Naive thymus-derived CD8-positive, alpha-beta T cell (primary cell): ENCODE measurements around the gene FAR1. TPM values are rescaled to one million over a fixed set of nuclear protein-coding genes. Genes with fewer than 3 reads are reported as not detected.
A peak's percentile ranks its signal among the peaks of the same experiment; 100 is the strongest.

Source experiments
- ATAC-seq, 2 donors: fragments of 150-1000 bp; cut with Tn5 transposase in 1 of 2; sonication (Bioruptor Pico), chemical (Tn5 transposase) in 1 of 2; 1 replicate in 1 of 2; 2 replicates in 1 of 2; pipeline ENCODE4 v1.10.0; 2021; ENCODE audit warnings: mild to moderate bottlenecking in 2 of 2, moderate library complexity in 2 of 2
- POLR2A ChIA-PET: fragments of 350-600 bp; sonication (Branson Sonifier 250); formaldehyde crosslinking; loops from one replicate; lab custom pipeline; 2021; ENCODE audit warnings: antibody characterized with exemption; lab: Charles Lee
- DNase-seq, 10 donors: peaks; one replicate each; pipeline versions ENCODE4 v3.0.0 to v3.0.0-alpha.2; 2020 to 2022
- H3K27ac Mint-ChIP-seq, 10 donors: one replicate each; pipeline ENCODE4 v1.8.0; 2020 to 2022; ENCODE audit warnings: mild to moderate bottlenecking in 10 of 10, mixed read lengths in 10 of 10, moderate library complexity in 4 of 10, inconsistent platforms in 1 of 10
- H3K27me3 Mint-ChIP-seq, 5 donors: one replicate each; pipeline ENCODE4 v1.8.0; 2021 to 2022; ENCODE audit warnings: mixed read lengths in 5 of 5
- H3K36me3 Mint-ChIP-seq, 3 donors: one replicate each; pipeline ENCODE4 v1.8.0; 2020 to 2022; ENCODE audit warnings: mixed read lengths in 3 of 3, mild to moderate bottlenecking in 2 of 3, inconsistent platforms in 1 of 3
- H3K4me1 Mint-ChIP-seq, 4 donors: one replicate each; pipeline ENCODE4 v1.8.0; 2021 to 2022; ENCODE audit warnings: mixed read lengths in 4 of 4
- H3K4me3 Mint-ChIP-seq, 10 donors: one replicate each; pipeline ENCODE4 v1.8.0; 2020 to 2022; ENCODE audit warnings: mild to moderate bottlenecking in 10 of 10, mixed read lengths in 10 of 10, moderate library complexity in 6 of 10, inconsistent platforms in 1 of 10
- H3K9me3 Mint-ChIP-seq, 9 donors: one replicate each; pipeline ENCODE4 v1.8.0; 2020 to 2022; ENCODE audit warnings: mixed read lengths in 9 of 9, mild to moderate bottlenecking in 3 of 9, inconsistent platforms in 1 of 9, moderate library complexity in 1 of 9
- polyA plus RNA-seq, 3 donors: library from polyadenylated mRNA; unstranded; fragments of 300-500 nt; fragmentation: Illumina TruSeq; gene quantifications; one replicate each; pipeline ENCODE4 v1.2.3, GENCODE V29; 2021
- total RNA-seq, 8 experiments: library from RNA in 2 of 8; stranded (reverse) in 2 of 8; gene quantifications; one replicate each; pipeline ENCODE4 v1.2.3 and lab custom pipeline; 2021 to 2026

FAR1 gene
- total and polyA plus RNA-seq, 5 experiments from 2014 or later: 6.0 to 38.1 (median 12.8) TPM

- Mint-ChIP-seq H3K27ac (no peak overlapping the region), H3K36me3 (peaks cover 0 to 6% (median 0%) of the 10 kb centered on the region in 3 donors), H3K4me1 (peaks cover 16 to 78% (median 69%) of the 10 kb centered on the region in 4 donors), H3K27me3 (no peaks in the 10 kb centered on the region), H3K4me3 (no peak overlapping the region), H3K9me3 (no peaks in the 10 kb centered on the region)
- ATAC-seq (no peak), DNase-seq (no peak)
- POLR2A ChIA-PET: no interaction called here
Measured at GRCh38 chr11:13674799-13675509, 6.5 kb downstream of the FAR1 start.

- no peak for ATAC-seq
- DNase-seq: no peak
- no peaks in the 10 kb centered on the region for H3K9me3 Mint-ChIP-seq
- POLR2A ChIA-PET: no interaction called here
- peaks cover 0 to 6% (median 0%) of the 10 kb centered on the region in 3 donors for H3K36me3 Mint-ChIP-seq
- H3K4me3 Mint-ChIP-seq: no peak overlapping the region
- H3K27me3 Mint-ChIP-seq: no peaks in the 10 kb centered on the region
- H3K27ac Mint-ChIP-seq: no peak overlapping the region
- peaks cover 12 to 84% (median 70%) of the 10 kb centered on the region in 4 donors for H3K4me1 Mint-ChIP-seq
Measured at GRCh38 chr11:13676576-13676975, 8.1 kb downstream of the FAR1 start.

- peaks cover 0 to 2% (median 0%) of the 10 kb centered on the region in 3 donors for H3K36me3 Mint-ChIP-seq
- H3K4me3 Mint-ChIP-seq: no peak overlapping the region
- DNase-seq (no peak), ATAC-seq (no peak)
- POLR2A ChIA-PET: no interaction called here
- no peaks in the 10 kb centered on the region for H3K9me3 Mint-ChIP-seq
- H3K27me3 Mint-ChIP-seq: no peaks in the 10 kb centered on the region
- H3K27ac Mint-ChIP-seq: no peak overlapping the region
- peaks cover 7 to 81% (median 58%) of the 10 kb centered on the region in 4 donors for H3K4me1 Mint-ChIP-seq
Measured at GRCh38 chr11:13679768-13680167, 11.3 kb downstream of the FAR1 start.

- Mint-ChIP-seq H3K27me3 (no peaks in the 10 kb centered on the region), H3K27ac (peak overlapping the region in 3 of 10 donors; percentile 31 to 57 (median 46)), H3K36me3 (peaks cover 0 to 9% (median 6%) of the 10 kb centered on the region in 3 donors), H3K9me3 (no peaks in the 10 kb centered on the region), H3K4me1 (peaks cover 7 to 81% (median 58%) of the 10 kb centered on the region in 4 donors), H3K4me3 (peak overlapping the region in 1 of 10 donors; percentile 61)
- no peak for ATAC-seq
- no peak for DNase-seq
- POLR2A ChIA-PET: no interaction called here
Measured at GRCh38 chr11:13680501-13681264, 12.2 kb downstream of the FAR1 start.

- Mint-ChIP-seq H3K27ac (no peak overlapping the region), H3K27me3 (no peaks in the 10 kb centered on the region), H3K4me1 (peaks cover 7 to 76% (median 54%) of the 10 kb centered on the region in 4 donors), H3K9me3 (no peaks in the 10 kb centered on the region), H3K36me3 (peaks cover 0 to 14% (median 6%) of the 10 kb centered on the region in 3 donors), H3K4me3 (no peak overlapping the region)
- ATAC-seq (no peak), DNase-seq (no peak)
- POLR2A ChIA-PET: interaction anchor here (0.5 kb wide), 1 partner anchor 567 kb away, joined by 3 read pairs; no protein-coding TSS in a partner anchor
Measured at GRCh38 chr11:13681446-13681845, 13.0 kb downstream of the FAR1 start.

- Mint-ChIP-seq H3K9me3 (no peaks in the 10 kb centered on the region), H3K4me3 (no peak overlapping the region), H3K27ac (no peak overlapping the region), H3K4me1 (peaks cover 7 to 69% (median 46%) of the 10 kb centered on the region in 4 donors), H3K36me3 (peaks cover 0 to 14% (median 7%) of the 10 kb centered on the region in 3 donors), H3K27me3 (no peaks in the 10 kb centered on the region)
- DNase-seq (no peak), ATAC-seq (no peak)
- POLR2A ChIA-PET: no interaction called here
Measured at GRCh38 chr11:13682212-13682611, 13.7 kb downstream of the FAR1 start.

- peaks cover 0 to 8% (median 0%) of the 10 kb centered on the region in 9 donors for H3K9me3 Mint-ChIP-seq
- DNase-seq (no peak), ATAC-seq (no peak)
- H3K4me1 Mint-ChIP-seq: peaks cover 2 to 44% (median 32%) of the 10 kb centered on the region in 4 donors
- POLR2A ChIA-PET: no interaction called here
- no peak overlapping the region for H3K4me3 Mint-ChIP-seq
- H3K36me3 Mint-ChIP-seq: peaks cover 6 to 17% (median 16%) of the 10 kb centered on the region in 3 donors
- no peaks in the 10 kb centered on the region for H3K27me3 Mint-ChIP-seq
- H3K27ac Mint-ChIP-seq: no peak overlapping the region
Measured at GRCh38 chr11:13685461-13686108, 17.1 kb downstream of the FAR1 start.

GRCh38 chr11:13686776-13687175 lies 18.3 kb downstream of the FAR1 start:
- Mint-ChIP-seq H3K27ac (no peak overlapping the region), H3K4me1 (peaks cover 2 to 40% (median 25%) of the 10 kb centered on the region in 4 donors), H3K27me3 (no peaks in the 10 kb centered on the region), H3K36me3 (peaks cover 7 to 23% (median 17%) of the 10 kb centered on the region in 3 donors), H3K4me3 (no peak overlapping the region), H3K9me3 (peaks cover 0 to 13% (median 0%) of the 10 kb centered on the region in 9 donors)
- ATAC-seq (no peak), DNase-seq (no peak)
- POLR2A ChIA-PET: no interaction called here

- Mint-ChIP-seq H3K27ac (no peak overlapping the region), H3K4me3 (no peak overlapping the region), H3K27me3 (no peaks in the 10 kb centered on the region), H3K9me3 (peaks cover 0 to 13% (median 0%) of the 10 kb centered on the region in 9 donors), H3K4me1 (peaks cover 2 to 37% (median 24%) of the 10 kb centered on the region in 4 donors), H3K36me3 (peaks cover 7 to 23% (median 17%) of the 10 kb centered on the region in 3 donors)
- ATAC-seq (no peak), DNase-seq (no peak)
- POLR2A ChIA-PET: no interaction called here
Measured at GRCh38 chr11:13687271-13687670, 18.8 kb downstream of the FAR1 start.

- peaks cover 0 to 13% (median 0%) of the 10 kb centered on the region in 9 donors for H3K9me3 Mint-ChIP-seq
- POLR2A ChIA-PET: no interaction called here
- no peak overlapping the region for H3K27ac Mint-ChIP-seq
- H3K36me3 Mint-ChIP-seq: peaks cover 7 to 23% (median 20%) of the 10 kb centered on the region in 3 donors
- no peaks in the 10 kb centered on the region for H3K27me3 Mint-ChIP-seq
- no peak for ATAC-seq
- no peak overlapping the region for H3K4me3 Mint-ChIP-seq
- no peak for DNase-seq
- H3K4me1 Mint-ChIP-seq: peaks cover 6 to 25% (median 21%) of the 10 kb centered on the region in 4 donors
Measured at GRCh38 chr11:13691286-13691899, 22.9 kb downstream of the FAR1 start.

GRCh38 chr11:13692172-13692571 lies 23.7 kb downstream of the FAR1 start:
- Mint-ChIP-seq H3K27me3 (no peaks in the 10 kb centered on the region), H3K9me3 (peaks cover 0 to 13% (median 0%) of the 10 kb centered on the region in 9 donors), H3K27ac (peak overlapping the region in 1 of 10 donors; percentile 17), H3K4me3 (no peak overlapping the region), H3K4me1 (peaks cover 6 to 25% (median 21%) of the 10 kb centered on the region in 4 donors), H3K36me3 (peaks cover 7 to 26% (median 20%) of the 10 kb centered on the region in 3 donors)
- no peak for ATAC-seq
- POLR2A ChIA-PET: no interaction called here
- no peak for DNase-seq

GRCh38 chr11:13694115-13694514 lies 25.6 kb downstream of the FAR1 start:
- no peak for DNase-seq
- Mint-ChIP-seq H3K36me3 (peaks cover 7 to 42% (median 24%) of the 10 kb centered on the region in 3 donors), H3K4me1 (peaks cover 12 to 28% (median 22%) of the 10 kb centered on the region in 4 donors), H3K9me3 (peaks cover 0 to 13% (median 0%) of the 10 kb centered on the region in 9 donors), H3K27ac (no peak overlapping the region), H3K4me3 (no peak overlapping the region), H3K27me3 (no peaks in the 10 kb centered on the region)
- no peak for ATAC-seq
- POLR2A ChIA-PET: no interaction called here
